Vagina (tissue), 2 donors: Measurements from ENCODE around the gene ST6GALNAC6.

Source experiments
- POLR2A ChIP-seq, 2 donors: fragments of 450-650 bp; IDR thresholded peaks; one replicate each; pipeline ENCODE4 v1.6.1; 2017; ENCODE audit warnings: antibody characterized with exemption in 2 of 2, mild to moderate bottlenecking in 2 of 2, moderate library complexity in 2 of 2
- POLR2AphosphoS5 ChIP-seq, 2 donors: sonication (generic); formaldehyde crosslinking; IDR thresholded peaks; one replicate each; pipeline ENCODE4 v1.9.0; 2017; ENCODE audit warnings: antibody characterized with exemption in 2 of 2, mild to moderate bottlenecking in 2 of 2, low read depth in 1 of 2; ENCODE audit not compliant: insufficient read depth in 1 of 2
- TF ChIP-seq, protein P1 (sequence below), 3 experiments: fragments of 450-650 bp in 2 of 3; fragments of 200-600 bp in 1 of 3; sonication (generic) in 1 of 3; IDR thresholded peaks; one replicate each; pipeline ENCODE4 v1.5.1; 2017 to 2019; ENCODE audit warnings: antibody characterized with exemption in 3 of 3, mild to moderate bottlenecking in 2 of 3, moderate library complexity in 2 of 3

- TF ChIP-seq, protein P1, sequence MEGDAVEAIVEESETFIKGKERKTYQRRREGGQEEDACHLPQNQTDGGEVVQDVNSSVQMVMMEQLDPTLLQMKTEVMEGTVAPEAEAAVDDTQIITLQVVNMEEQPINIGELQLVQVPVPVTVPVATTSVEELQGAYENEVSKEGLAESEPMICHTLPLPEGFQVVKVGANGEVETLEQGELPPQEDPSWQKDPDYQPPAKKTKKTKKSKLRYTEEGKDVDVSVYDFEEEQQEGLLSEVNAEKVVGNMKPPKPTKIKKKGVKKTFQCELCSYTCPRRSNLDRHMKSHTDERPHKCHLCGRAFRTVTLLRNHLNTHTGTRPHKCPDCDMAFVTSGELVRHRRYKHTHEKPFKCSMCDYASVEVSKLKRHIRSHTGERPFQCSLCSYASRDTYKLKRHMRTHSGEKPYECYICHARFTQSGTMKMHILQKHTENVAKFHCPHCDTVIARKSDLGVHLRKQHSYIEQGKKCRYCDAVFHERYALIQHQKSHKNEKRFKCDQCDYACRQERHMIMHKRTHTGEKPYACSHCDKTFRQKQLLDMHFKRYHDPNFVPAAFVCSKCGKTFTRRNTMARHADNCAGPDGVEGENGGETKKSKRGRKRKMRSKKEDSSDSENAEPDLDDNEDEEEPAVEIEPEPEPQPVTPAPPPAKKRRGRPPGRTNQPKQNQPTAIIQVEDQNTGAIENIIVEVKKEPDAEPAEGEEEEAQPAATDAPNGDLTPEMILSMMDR (IDR thresholded peaks at IDR 0.05) = no peak
- TF ChIP-seq POLR2A (IDR thresholded peaks at IDR 0.05) (no peak), POLR2AphosphoS5 (IDR thresholded peaks at IDR 0.05; ENCODE audit: insufficient read depth in 1 of 2, low read depth in 1 of 2) (no peak)
Observed at GRCh38 chr9:127887792-127888191, 11.6 kb downstream of the ST6GALNAC6 start.
